ENCODE data around the gene GPR183. TPM values are rescaled to one million over a fixed set of nuclear protein-coding genes. Genes with fewer than 3 reads are reported as not detected.

Gene GPR183
- total RNA-seq, 1 donor from 2014 or later = 0.19 TPM

GRCh38 chr13:99263126-99263785 lies 43.9 kb downstream of the GPR183 start:
- Mint-ChIP-seq H3K4me1 (ENCODE audit: unreplicated experiment) (no peaks in the 10 kb centered on the region), H3K36me3 (ENCODE audit: unreplicated experiment) (peaks cover 4% of the 10 kb centered on the region), H3K4me3 (ENCODE audit: unreplicated experiment) (no peak overlapping the region), H3K27ac (ENCODE audit: unreplicated experiment) (no peak overlapping the region), H3K27me3 (ENCODE audit: unreplicated experiment) (no peaks in the 10 kb centered on the region), H3K9me3 (ENCODE audit: unreplicated experiment) (no peaks in the 10 kb centered on the region)
- no peak for DNase-seq (ENCODE audit: extremely low spot score, unreplicated experiment)
- TF ChIP-seq CTCF (IDR thresholded peaks at IDR 0.05) = no peak

GRCh38 chr13:99261059-99261458 lies 46.1 kb downstream of the GPR183 start:
- Mint-ChIP-seq H3K9me3 (ENCODE audit: unreplicated experiment) (no peaks in the 10 kb centered on the region), H3K4me1 (ENCODE audit: unreplicated experiment) (peaks cover 3% of the 10 kb centered on the region), H3K36me3 (ENCODE audit: unreplicated experiment) (peaks cover 4% of the 10 kb centered on the region), H3K27ac (ENCODE audit: unreplicated experiment) (no peak overlapping the region), H3K4me3 (ENCODE audit: unreplicated experiment) (no peak overlapping the region), H3K27me3 (ENCODE audit: unreplicated experiment) (no peaks in the 10 kb centered on the region)
- no peak for DNase-seq (ENCODE audit: extremely low spot score, unreplicated experiment)
- no peak for TF ChIP-seq CTCF (IDR thresholded peaks at IDR 0.05)

- H3K36me3 Mint-ChIP-seq (ENCODE audit: unreplicated experiment) = peaks cover 8% of the 10 kb centered on the region
- peaks cover 3% of the 10 kb centered on the region for H3K4me1 Mint-ChIP-seq (ENCODE audit: unreplicated experiment)
- H3K27me3 Mint-ChIP-seq (ENCODE audit: unreplicated experiment) = no peaks in the 10 kb centered on the region
- no peaks in the 10 kb centered on the region for H3K9me3 Mint-ChIP-seq (ENCODE audit: unreplicated experiment)
- DNase-seq (ENCODE audit: extremely low spot score, unreplicated experiment) = no peak
- no peak overlapping the region for H3K27ac Mint-ChIP-seq (ENCODE audit: unreplicated experiment)
- no peak for TF ChIP-seq CTCF (IDR thresholded peaks at IDR 0.05)
- H3K4me3 Mint-ChIP-seq (ENCODE audit: unreplicated experiment) = no peak overlapping the region
Observed at GRCh38 chr13:99260216-99260615, 47.0 kb downstream of the GPR183 start.

- TF ChIP-seq CTCF (IDR thresholded peaks at IDR 0.05) = no peak
- Mint-ChIP-seq H3K4me1 (ENCODE audit: unreplicated experiment) (peaks cover 3% of the 10 kb centered on the region), H3K9me3 (ENCODE audit: unreplicated experiment) (no peaks in the 10 kb centered on the region), H3K27ac (ENCODE audit: unreplicated experiment) (no peak overlapping the region), H3K36me3 (ENCODE audit: unreplicated experiment) (peaks cover 14% of the 10 kb centered on the region), H3K27me3 (ENCODE audit: unreplicated experiment) (no peaks in the 10 kb centered on the region), H3K4me3 (ENCODE audit: unreplicated experiment) (no peak overlapping the region)
- DNase-seq (ENCODE audit: extremely low spot score, unreplicated experiment) = no peak
Observed at GRCh38 chr13:99258946-99259345, 48.3 kb downstream of the GPR183 start.

GRCh38 chr13:99258210-99258860 lies 48.9 kb downstream of the GPR183 start, which contains the start of gene GPR18:
Gene GPR18, minus strand, starts transcription at chr13:99258379. Its CDS starts 2,507 bp downstream, at chr13:99255872.
- no peak for TF ChIP-seq CTCF (IDR thresholded peaks at IDR 0.05)
- H3K36me3 Mint-ChIP-seq (ENCODE audit: unreplicated experiment) = peaks cover 14% of the 10 kb centered on the region
- H3K27ac Mint-ChIP-seq (ENCODE audit: unreplicated experiment) = no peak within 1 kb of the TSS
- no peaks in the 10 kb centered on the region for H3K9me3 Mint-ChIP-seq (ENCODE audit: unreplicated experiment)
- H3K4me1 Mint-ChIP-seq (ENCODE audit: unreplicated experiment) = peaks cover 3% of the 10 kb centered on the region
- H3K4me3 Mint-ChIP-seq (ENCODE audit: unreplicated experiment) = no peak within 1 kb of the TSS
- H3K27me3 Mint-ChIP-seq (ENCODE audit: unreplicated experiment) = no peaks in the 10 kb centered on the region
- DNase-seq (ENCODE audit: extremely low spot score, unreplicated experiment) = no peak
